Measurements from ENCODE around the gene DEFB132. TPM values are rescaled to one million over a fixed set of nuclear protein-coding genes. Genes with fewer than 3 reads are reported as not detected.

The DEFB132 gene
- total RNA-seq = not detected in 2 replicates

GRCh38 chr20:257419-257818 lies at the start of gene DEFB132:
Gene DEFB132, plus strand, starts transcription at chr20:257724. Its CDS starts 55 bp downstream, at chr20:257779.

GRCh38 chr20:226958-227357 lies 30.6 kb upstream of the DEFB132 start, which contains the start of gene DEFB129:
Gene DEFB129, plus strand, starts transcription at chr20:227258. Its CDS starts 31 bp downstream, at chr20:227289.

GRCh38 chr20:290084-290831 lies 32.7 kb downstream of the DEFB132 start, which contains the start of gene C20orf96:
Gene C20orf96, minus strand, starts transcription at chr20:290750. Its CDS starts 140 bp downstream, at chr20:290610.

GRCh38 chr20:297098-297924 lies 39.8 kb downstream of the DEFB132 start, which contains the start of gene ZCCHC3:
Gene ZCCHC3, plus strand, starts transcription at chr20:297570. Its CDS starts 17 bp downstream, at chr20:297587.

Other genes starting within 250 kb of the DEFB132 start
- not detected in 2 replicates for gene DEFB125, start 170.1 kb upstream of the DEFB132 start, total RNA-seq
- not detected in 2 replicates for gene DEFB126, start 115.1 kb upstream of the DEFB132 start, total RNA-seq
- gene DEFB127, start 100.3 kb upstream of the DEFB132 start, total RNA-seq = not detected in 2 replicates
- not detected in 2 replicates for gene DEFB128, start 68.0 kb upstream of the DEFB132 start, total RNA-seq
- gene DEFB129, start 30.5 kb upstream of the DEFB132 start, total RNA-seq = not detected in 2 replicates
- 0.53 and 1.7 TPM in 2 replicates for gene C20orf96, start 33.0 kb downstream of the DEFB132 start, total RNA-seq
- 10.7 and 11.9 TPM in 2 replicates for gene ZCCHC3, start 39.8 kb downstream of the DEFB132 start, total RNA-seq
- 8.6 and 11.7 TPM in 2 replicates for gene SOX12, start 67.8 kb downstream of the DEFB132 start, total RNA-seq
- 78.9 and 110 TPM in 2 replicates for gene NRSN2, start 89.4 kb downstream of the DEFB132 start, total RNA-seq
- gene TRIB3, start 123.0 kb downstream of the DEFB132 start, total RNA-seq = 122 and 125 TPM in 2 replicates
- gene RBCK1, start 150.6 kb downstream of the DEFB132 start, total RNA-seq = 111 and 128 TPM in 2 replicates
- 27.7 and 39.9 TPM in 2 replicates for gene TBC1D20, start 204.8 kb downstream of the DEFB132 start, total RNA-seq